ENCODE data around the gene DPP4. TPM values are rescaled to one million over a fixed set of nuclear protein-coding genes. Genes with fewer than 3 reads are reported as not detected.

DPP4 gene
- total RNA-seq, 1 experiment from 2014 or later: 0.80 TPM

DNA sequence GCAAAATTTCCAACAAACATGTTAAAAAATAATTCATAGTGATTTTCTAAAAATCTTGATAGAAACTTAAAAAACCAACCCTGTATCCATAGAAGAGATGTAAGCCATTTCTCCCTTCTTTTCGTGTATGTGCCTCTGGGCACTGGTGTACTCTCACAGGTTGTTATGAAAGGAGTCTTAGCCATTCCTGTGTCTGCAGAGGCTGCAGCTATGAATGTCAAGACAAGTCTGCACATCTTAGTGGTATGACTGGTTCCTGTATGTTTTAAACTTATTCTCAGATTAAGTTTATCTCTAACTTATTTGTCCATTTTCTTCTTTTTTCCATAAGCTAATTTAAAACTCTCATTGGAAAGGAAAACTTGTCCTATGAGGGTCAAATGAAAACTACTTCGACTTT, 84.0 kb downstream of the DPP4 start:
- POLR2A ChIA-PET (ENCODE audit: low non-redundant PET): no interaction called here
- Histone ChIP-seq H3K4me3 (ENCODE audit: low read depth, low read length, poor library complexity, severe bottlenecking) (no peak overlapping the region), H3K36me3 (ENCODE audit: insufficient read depth, low read length, poor library complexity, severe bottlenecking) (no peaks in the 10 kb centered on the region), H3K9me3 (ENCODE audit: low read depth, low read length, poor library complexity, severe bottlenecking) (no peaks in the 10 kb centered on the region), H3K27me3 (replicated peaks; ENCODE audit: insufficient read depth, low read depth, low read length, poor library complexity) (no peaks in the 10 kb centered on the region), H3K4me1 (ENCODE audit: insufficient read depth, low read length, poor library complexity, severe bottlenecking) (no peaks in the 10 kb centered on the region), H3K27ac (ENCODE audit: low read depth, low read length, poor library complexity, severe bottlenecking) (no peak overlapping the region)
- CTCF ChIA-PET: no interaction called here
- BruUV-seq (replicated peaks): no TSS peak
- TF ChIP-seq, protein P1, sequence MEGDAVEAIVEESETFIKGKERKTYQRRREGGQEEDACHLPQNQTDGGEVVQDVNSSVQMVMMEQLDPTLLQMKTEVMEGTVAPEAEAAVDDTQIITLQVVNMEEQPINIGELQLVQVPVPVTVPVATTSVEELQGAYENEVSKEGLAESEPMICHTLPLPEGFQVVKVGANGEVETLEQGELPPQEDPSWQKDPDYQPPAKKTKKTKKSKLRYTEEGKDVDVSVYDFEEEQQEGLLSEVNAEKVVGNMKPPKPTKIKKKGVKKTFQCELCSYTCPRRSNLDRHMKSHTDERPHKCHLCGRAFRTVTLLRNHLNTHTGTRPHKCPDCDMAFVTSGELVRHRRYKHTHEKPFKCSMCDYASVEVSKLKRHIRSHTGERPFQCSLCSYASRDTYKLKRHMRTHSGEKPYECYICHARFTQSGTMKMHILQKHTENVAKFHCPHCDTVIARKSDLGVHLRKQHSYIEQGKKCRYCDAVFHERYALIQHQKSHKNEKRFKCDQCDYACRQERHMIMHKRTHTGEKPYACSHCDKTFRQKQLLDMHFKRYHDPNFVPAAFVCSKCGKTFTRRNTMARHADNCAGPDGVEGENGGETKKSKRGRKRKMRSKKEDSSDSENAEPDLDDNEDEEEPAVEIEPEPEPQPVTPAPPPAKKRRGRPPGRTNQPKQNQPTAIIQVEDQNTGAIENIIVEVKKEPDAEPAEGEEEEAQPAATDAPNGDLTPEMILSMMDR (conservative IDR thresholded peaks at IDR 0.05; ENCODE audit: low read depth, low read length): no peak
- no peak for TF ChIP-seq EZH2 (IDR thresholded peaks at IDR 0.05; ENCODE audit: borderline replicate concordance, low read depth, low read length, poor library complexity, severe bottlenecking)
- DNase-seq (ENCODE audit: low spot score): no peak
- intact Hi-C loops (cut with micrococcal nuclease; ENCODE audit: unreplicated experiment): no loop called here

DNA sequence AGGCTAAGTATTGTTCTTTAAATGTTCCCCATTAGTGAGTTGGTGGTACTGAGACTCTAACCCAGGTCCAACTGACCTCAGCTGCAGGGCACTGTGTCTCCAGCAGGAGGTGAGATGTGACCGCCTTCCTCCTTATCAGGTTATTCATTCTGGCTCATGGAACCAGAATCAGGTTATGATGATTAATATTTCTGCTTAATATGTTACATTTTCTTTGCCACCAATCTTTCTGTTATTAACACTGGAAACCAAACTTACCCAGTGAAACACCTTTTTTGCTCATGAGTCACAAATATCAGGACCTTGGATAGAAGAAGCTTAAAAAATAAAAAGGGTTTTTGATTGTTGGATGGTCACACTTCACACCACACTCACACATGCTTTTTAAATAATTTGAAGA, 85.4 kb downstream of the DPP4 start:
- Histone ChIP-seq H3K4me3 (ENCODE audit: low read depth, low read length, poor library complexity, severe bottlenecking) (no peak overlapping the region), H3K4me1 (ENCODE audit: insufficient read depth, low read length, poor library complexity, severe bottlenecking) (no peaks in the 10 kb centered on the region), H3K9me3 (ENCODE audit: low read depth, low read length, poor library complexity, severe bottlenecking) (no peaks in the 10 kb centered on the region), H3K36me3 (ENCODE audit: insufficient read depth, low read length, poor library complexity, severe bottlenecking) (no peaks in the 10 kb centered on the region), H3K27me3 (replicated peaks; ENCODE audit: insufficient read depth, low read depth, low read length, poor library complexity) (no peaks in the 10 kb centered on the region), H3K27ac (ENCODE audit: low read depth, low read length, poor library complexity, severe bottlenecking) (no peak overlapping the region)
- ChIA-PET POLR2A (ENCODE audit: low non-redundant PET) (no interaction called here), CTCF (no interaction called here)
- DNase-seq (ENCODE audit: low spot score): no peak
- no TSS peak for BruUV-seq (replicated peaks)
- intact Hi-C loops (cut with micrococcal nuclease; ENCODE audit: unreplicated experiment): no loop called here
- TF ChIP-seq EZH2 (IDR thresholded peaks at IDR 0.05; ENCODE audit: borderline replicate concordance, low read depth, low read length, poor library complexity, severe bottlenecking): no peak

DNA sequence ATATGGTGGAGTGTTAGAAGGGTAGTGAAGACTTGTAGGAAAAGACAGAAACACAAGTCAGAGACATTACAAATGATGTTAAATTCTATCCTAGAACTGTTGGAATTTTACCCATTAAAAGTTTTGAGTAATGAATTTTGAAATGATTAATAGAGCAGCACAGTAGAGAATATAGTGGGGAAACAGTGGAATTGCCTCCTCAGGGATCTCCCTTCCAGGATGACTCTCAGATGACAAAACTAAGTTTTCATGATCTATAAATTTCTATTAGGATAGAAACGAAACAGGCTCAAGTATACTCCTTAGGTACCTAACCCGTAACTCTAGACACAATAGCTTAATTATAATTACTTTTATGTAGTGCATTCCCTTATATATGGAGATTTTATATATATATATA, 86.7 kb downstream of the DPP4 start:
- ChIA-PET CTCF (no interaction called here), POLR2A (ENCODE audit: low non-redundant PET) (no interaction called here)
- BruUV-seq (replicated peaks): no TSS peak
- DNase-seq (ENCODE audit: low spot score): no peak
- TF ChIP-seq, protein P1 (conservative IDR thresholded peaks at IDR 0.05; ENCODE audit: low read depth, low read length): no peak
- TF ChIP-seq EZH2 (IDR thresholded peaks at IDR 0.05; ENCODE audit: borderline replicate concordance, low read depth, low read length, poor library complexity, severe bottlenecking): no peak
- Histone ChIP-seq H3K27ac (ENCODE audit: low read depth, low read length, poor library complexity, severe bottlenecking) (no peak overlapping the region), H3K9me3 (ENCODE audit: low read depth, low read length, poor library complexity, severe bottlenecking) (no peaks in the 10 kb centered on the region), H3K4me1 (ENCODE audit: insufficient read depth, low read length, poor library complexity, severe bottlenecking) (no peaks in the 10 kb centered on the region), H3K36me3 (ENCODE audit: insufficient read depth, low read length, poor library complexity, severe bottlenecking) (no peaks in the 10 kb centered on the region), H3K27me3 (replicated peaks; ENCODE audit: insufficient read depth, low read depth, low read length, poor library complexity) (no peaks in the 10 kb centered on the region), H3K4me3 (ENCODE audit: low read depth, low read length, poor library complexity, severe bottlenecking) (no peak overlapping the region)
- intact Hi-C loops (cut with micrococcal nuclease; ENCODE audit: unreplicated experiment): no loop called here

DNA sequence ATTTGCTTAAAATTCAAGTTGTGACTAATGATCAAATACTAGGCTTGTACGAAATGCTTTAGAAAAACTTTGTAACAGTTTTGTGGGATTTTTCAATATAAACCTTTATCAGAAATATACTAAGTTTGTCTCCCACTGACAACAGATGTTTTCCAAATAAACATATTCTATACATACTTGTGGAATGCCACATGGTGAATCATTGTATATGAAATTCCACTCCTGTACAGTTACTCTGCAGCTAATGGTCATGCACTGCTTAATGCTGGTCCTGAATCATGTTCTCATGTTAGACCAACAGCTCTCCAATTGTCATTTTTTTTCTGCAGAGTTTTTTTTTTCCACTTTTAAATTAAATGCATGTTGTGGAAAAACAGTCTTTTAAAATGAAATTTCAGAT, 90.1 kb downstream of the DPP4 start:
- no peaks in the 10 kb centered on the region for H3K9me3 ChIP-seq (ENCODE audit: low read depth, low read length, poor library complexity, severe bottlenecking)
- intact Hi-C loops (cut with micrococcal nuclease; ENCODE audit: unreplicated experiment): no loop called here
- POLR2A ChIA-PET (ENCODE audit: low non-redundant PET): no interaction called here
- H3K27me3 ChIP-seq (replicated peaks; ENCODE audit: insufficient read depth, low read depth, low read length, poor library complexity): no peaks in the 10 kb centered on the region
- no peaks in the 10 kb centered on the region for H3K36me3 ChIP-seq (ENCODE audit: insufficient read depth, low read length, poor library complexity, severe bottlenecking)
- H3K4me1 ChIP-seq (ENCODE audit: insufficient read depth, low read length, poor library complexity, severe bottlenecking): no peaks in the 10 kb centered on the region
- no peak overlapping the region for H3K4me3 ChIP-seq (ENCODE audit: low read depth, low read length, poor library complexity, severe bottlenecking)
- CTCF ChIA-PET: no interaction called here
- TF ChIP-seq, protein P1 (conservative IDR thresholded peaks at IDR 0.05; ENCODE audit: low read depth, low read length): no peak
- TF ChIP-seq EZH2 (IDR thresholded peaks at IDR 0.05; ENCODE audit: borderline replicate concordance, low read depth, low read length, poor library complexity, severe bottlenecking): no peak
- no peak for DNase-seq (ENCODE audit: low spot score)
- BruUV-seq (replicated peaks): no TSS peak
- H3K27ac ChIP-seq (ENCODE audit: low read depth, low read length, poor library complexity, severe bottlenecking): no peak overlapping the region

All from A673 (cell line).